Erythroblast (primary cell): Measurements from ENCODE around the gene CCT5.

Experiments used
- GATA1 ChIP-seq: IDR thresholded peaks from 2 replicates; pipeline ENCODE4 v1.6.1; 2011; ENCODE audit warnings: low read depth, mild to moderate bottlenecking, control low read depth, low read length, moderate library complexity
- POLR2A ChIP-seq: IDR thresholded peaks from 2 replicates; pipeline ENCODE4 v1.6.1; 2011; ENCODE audit warnings: mild to moderate bottlenecking, low read length

DNA sequence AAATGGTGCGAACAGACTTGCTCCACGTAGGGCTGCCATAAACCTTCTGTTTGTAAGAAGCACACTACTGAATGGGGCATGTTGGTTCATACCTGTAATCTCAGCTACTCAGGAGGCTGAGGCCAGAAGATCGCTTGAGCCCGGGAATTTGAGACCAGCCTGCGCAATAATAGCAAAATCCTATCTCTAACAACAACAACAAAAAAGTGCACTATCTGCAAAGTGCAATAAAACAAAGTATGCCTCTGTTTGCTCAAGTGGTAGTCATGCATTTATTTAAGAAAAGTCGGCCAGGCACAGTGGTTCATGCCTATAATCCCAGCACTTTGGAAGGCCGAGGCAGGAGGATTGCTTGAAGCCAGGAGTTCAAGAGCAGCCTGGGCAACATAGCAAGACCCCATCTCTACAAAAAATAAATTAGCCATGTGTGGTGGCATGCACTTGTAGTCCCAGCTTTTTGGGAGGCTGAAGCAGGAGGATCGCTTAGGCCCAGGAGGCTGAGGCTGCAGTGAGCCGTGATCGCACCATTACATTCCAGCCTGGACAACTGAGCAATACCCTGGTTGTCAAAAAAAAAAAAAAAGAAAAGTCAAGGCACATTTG is 5.6 kb upstream of the CCT5 start:
- TF ChIP-seq POLR2A: no peak
- no peak for TF ChIP-seq GATA1
